HepG2 (cell line): ENCODE results near the gene LRP10. TPM values are rescaled to one million over a fixed set of nuclear protein-coding genes. Genes with fewer than 3 reads are reported as not detected.

Experiments used
- ADNP ChIP-seq: sonication (generic); formaldehyde crosslinking; IDR thresholded peaks from 2 replicates; pipeline ENCODE4 v1.4.0; 2020; ENCODE audit warnings: missing genetic modification reagents
- BRCA1 ChIP-seq: sonication (generic); formaldehyde crosslinking; IDR thresholded peaks from 2 replicates; pipeline ENCODE4 v1.4.0; 2020; ENCODE audit warnings: missing genetic modification reagents
- CEBPG ChIP-seq: IDR thresholded peaks from 2 replicates; pipeline ENCODE4 v1.6.1; 2016
- FIP1L1 ChIP-seq: fragments of 200-400 bp; formaldehyde crosslinking; IDR thresholded peaks from 2 replicates; pipeline ENCODE4 v1.6.1; 2018; ENCODE audit warnings: low read depth, mild to moderate bottlenecking, low read length, moderate library complexity, borderline replicate concordance; ENCODE audit not compliant: insufficient read depth
- FOXP1 ChIP-seq, 2 experiments: fragments of 450-650 bp in 1 of 2; IDR thresholded peaks; 2 replicates each; pipeline ENCODE4 v1.6.1; 2017 to 2018; ENCODE audit warnings: antibody characterized with exemption in 1 of 2
- HNRNPUL1 ChIP-seq: fragments of 200-400 bp; formaldehyde crosslinking; IDR thresholded peaks from 2 replicates; pipeline ENCODE4 v1.6.1; 2017; ENCODE audit warnings: low read depth, mild to moderate bottlenecking, low read length, moderate library complexity
- MIXL1 ChIP-seq: IDR thresholded peaks from 2 replicates; pipeline ENCODE4 v1.6.1; 2016
- MXI1 ChIP-seq: IDR thresholded peaks from 3 replicates; pipeline ENCODE4 v1.6.1; 2012; ENCODE audit warnings: low read depth, low read length, inconsistent platforms, borderline replicate concordance
- NFKBIZ ChIP-seq: IDR thresholded peaks from 2 replicates; pipeline ENCODE4 v1.6.1; 2018; ENCODE audit warnings: missing genetic modification reagents, missing compliant biosample characterization
- SIX1 ChIP-seq: sonication (generic); formaldehyde crosslinking; IDR thresholded peaks from 2 replicates; pipeline ENCODE4 v1.4.0; 2020; ENCODE audit warnings: missing genetic modification reagents, borderline replicate concordance
- TAF15 ChIP-seq: fragments of 200-400 bp; formaldehyde crosslinking; IDR thresholded peaks from one replicate; pipeline ENCODE4 v1.6.1; 2018; ENCODE audit warnings: mild to moderate bottlenecking, low read depth, low read length; ENCODE audit not compliant: poor library complexity, severe bottlenecking
- YEATS4 ChIP-seq: sonication (generic); formaldehyde crosslinking; IDR thresholded peaks from 2 replicates; pipeline ENCODE4 v1.4.0; 2020; ENCODE audit warnings: missing genetic modification reagents, borderline replicate concordance
- ZNF20 ChIP-seq: sonication (generic); formaldehyde crosslinking; IDR thresholded peaks from 2 replicates; pipeline ENCODE4 v1.4.0; 2020; ENCODE audit warnings: mild to moderate bottlenecking, moderate library complexity, missing genetic modification reagents
- ZNF30 ChIP-seq: sonication (generic); formaldehyde crosslinking; IDR thresholded peaks from 2 replicates; pipeline ENCODE4 v1.5.0; 2020; ENCODE audit warnings: mild to moderate bottlenecking, missing genetic modification reagents
- ZNF329 ChIP-seq: sonication (generic); formaldehyde crosslinking; IDR thresholded peaks from 2 replicates; pipeline ENCODE4 v1.9.0; 2021; ENCODE audit warnings: low read depth, mild to moderate bottlenecking, missing genetic modification reagents
- ZNF34 ChIP-seq: sonication (generic); formaldehyde crosslinking; IDR thresholded peaks from 2 replicates; pipeline ENCODE4 v1.4.0; 2020; ENCODE audit warnings: mild to moderate bottlenecking, missing genetic modification reagents, borderline replicate concordance
- polyA plus RNA-seq, 8 experiments: library from polyadenylated mRNA; depleted of rRNA in 3 of 8; stranded (reverse) in 7 of 8; unstranded in 1 of 8; fragments of >200 nt; fragmentation: Illumina TruSeq in 4 of 8; extraction: Trizol in 4 of 8; gene quantifications; 2 replicates each; pipeline versions ENCODE4 v1.2.1 to v1.2.3, GENCODE V29; 2011 to 2016; ENCODE audit warnings: low read depth in 4 of 8, missing spikeins in 1 of 8, mixed read lengths in 1 of 8; ENCODE audit not compliant: insufficient read depth in 1 of 8
- total RNA-seq, 5 experiments: library from RNA; depleted of rRNA; stranded (reverse); fragments of >200 nt; fragmentation: Illumina TruSeq; extraction: Trizol; gene quantifications; 2 replicates each; pipeline ENCODE4 v1.2.3, GENCODE V29; 2016; ENCODE audit warnings: low read depth in 1 of 5
- TF ChIP-seq, protein P1 (sequence below): sonication (generic); formaldehyde crosslinking; IDR thresholded peaks from 2 replicates; pipeline ENCODE4; 2020; ENCODE audit warnings: missing genetic modification reagents, mild to moderate bottlenecking, borderline replicate concordance
- TF ChIP-seq, protein P2 (sequence below), 2 experiments: fragments of 450-650 bp in 1 of 2; sonication (generic) in 1 of 2; formaldehyde crosslinking; IDR thresholded peaks; 2 replicates each; pipeline versions ENCODE4 v1.5.0 to v1.8.0; 2020 to 2022; ENCODE audit warnings: mild to moderate bottlenecking in 1 of 2, missing genetic modification reagents in 1 of 2
- TF ChIP-seq, protein P3 (sequence below): sonication (generic); formaldehyde crosslinking; conservative IDR thresholded peaks from 2 replicates; pipeline ENCODE4 v1.4.0; 2020; ENCODE audit warnings: missing genetic modification reagents
- TF ChIP-seq, protein P4 (sequence below): sonication (generic); formaldehyde crosslinking; IDR thresholded peaks from 2 replicates; pipeline ENCODE4 v1.5.1; 2020; ENCODE audit warnings: mild to moderate bottlenecking, missing genetic modification reagents
- TF ChIP-seq, protein P5 (sequence below): sonication (generic); formaldehyde crosslinking; IDR thresholded peaks from 2 replicates; pipeline ENCODE4 v1.8.1; 2023; ENCODE audit warnings: missing genetic modification reagents, mild to moderate bottlenecking, borderline replicate concordance

The LRP10 gene
- total and polyA plus RNA-seq, 2 of the 13 experiments (the other 11 are each of a cell fraction or from before 2014, with no cell fraction given) = 16.9 to 45.2 TPM

DNA sequence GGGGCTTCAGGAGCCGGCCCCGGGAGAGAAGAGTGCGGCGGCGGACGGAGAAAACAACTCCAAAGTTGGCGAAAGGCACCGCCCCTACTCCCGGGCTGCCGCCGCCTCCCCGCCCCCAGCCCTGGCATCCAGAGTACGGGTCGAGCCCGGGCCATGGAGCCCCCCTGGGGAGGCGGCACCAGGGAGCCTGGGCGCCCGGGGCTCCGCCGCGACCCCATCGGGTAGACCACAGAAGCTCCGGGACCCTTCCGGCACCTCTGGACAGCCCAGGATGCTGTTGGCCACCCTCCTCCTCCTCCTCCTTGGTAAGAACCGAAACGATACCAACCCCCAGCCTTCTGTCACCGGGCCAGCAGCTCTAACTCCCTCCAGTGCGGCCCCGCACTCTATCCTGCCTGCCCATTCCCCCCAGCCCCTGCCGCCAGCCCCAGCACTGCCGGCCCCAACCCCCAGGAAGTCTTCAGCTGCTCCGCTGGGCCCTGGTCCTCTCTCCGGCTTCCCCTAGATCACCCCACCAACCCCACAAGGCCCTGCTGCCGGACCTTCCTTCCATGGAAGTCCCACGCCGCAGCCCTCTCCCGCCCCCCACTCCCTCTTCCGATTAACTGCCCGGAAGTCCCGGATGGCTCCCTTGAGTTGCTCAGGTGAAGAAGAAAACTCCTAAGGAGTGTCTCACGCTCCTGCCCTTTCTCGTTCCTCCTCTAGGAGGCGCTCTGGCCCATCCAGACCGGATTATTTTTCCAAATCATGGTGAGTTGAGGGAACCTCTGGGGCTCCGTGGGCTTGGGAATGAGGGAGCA, 693 bp downstream of the LRP10 start (continued):
- TF ChIP-seq FIP1L1 (no peak), ZNF329 (CRISPR knock-in tag) (0 out of 2 replicates have a peak, but pooled peaks have one; percentile 42), YEATS4 (no peak), BRCA1 (CRISPR knock-in tag) (0 out of 2 replicates have a peak, but pooled peaks have one; percentile 38), HNRNPUL1 (no peak), ADNP (CRISPR knock-in tag) (no peak), FOXP1 (IDR thresholded peaks at IDR 0.05) (no peak), FOXP1 (CRISPR knock-in tag; IDR thresholded peaks at IDR 0.05) (peak; percentile 25; the same call in 1 of the 2 replicates), ZNF30 (CRISPR knock-in tag) (no peak), NFKBIZ (CRISPR knock-in tag) (peak; percentile 16; the same call in 1 of the 2 replicates), SIX1 (peak; percentile 37; the same call in 1 of the 2 replicates), ZNF34 (no peak), ZNF20 (CRISPR knock-in tag) (no peak; the same call in 1 of the 2 replicates), CEBPG (CRISPR knock-in tag) (peak; percentile 42; the same call in 1 of the 2 replicates), TAF15 (peak; percentile 16), MXI1 (peak; percentile 36; the same call in 1 of the 3 replicates), MIXL1 (CRISPR knock-in tag) (peak; percentile 48; the same call in 1 of the 2 replicates)
- TF ChIP-seq, protein P1, sequence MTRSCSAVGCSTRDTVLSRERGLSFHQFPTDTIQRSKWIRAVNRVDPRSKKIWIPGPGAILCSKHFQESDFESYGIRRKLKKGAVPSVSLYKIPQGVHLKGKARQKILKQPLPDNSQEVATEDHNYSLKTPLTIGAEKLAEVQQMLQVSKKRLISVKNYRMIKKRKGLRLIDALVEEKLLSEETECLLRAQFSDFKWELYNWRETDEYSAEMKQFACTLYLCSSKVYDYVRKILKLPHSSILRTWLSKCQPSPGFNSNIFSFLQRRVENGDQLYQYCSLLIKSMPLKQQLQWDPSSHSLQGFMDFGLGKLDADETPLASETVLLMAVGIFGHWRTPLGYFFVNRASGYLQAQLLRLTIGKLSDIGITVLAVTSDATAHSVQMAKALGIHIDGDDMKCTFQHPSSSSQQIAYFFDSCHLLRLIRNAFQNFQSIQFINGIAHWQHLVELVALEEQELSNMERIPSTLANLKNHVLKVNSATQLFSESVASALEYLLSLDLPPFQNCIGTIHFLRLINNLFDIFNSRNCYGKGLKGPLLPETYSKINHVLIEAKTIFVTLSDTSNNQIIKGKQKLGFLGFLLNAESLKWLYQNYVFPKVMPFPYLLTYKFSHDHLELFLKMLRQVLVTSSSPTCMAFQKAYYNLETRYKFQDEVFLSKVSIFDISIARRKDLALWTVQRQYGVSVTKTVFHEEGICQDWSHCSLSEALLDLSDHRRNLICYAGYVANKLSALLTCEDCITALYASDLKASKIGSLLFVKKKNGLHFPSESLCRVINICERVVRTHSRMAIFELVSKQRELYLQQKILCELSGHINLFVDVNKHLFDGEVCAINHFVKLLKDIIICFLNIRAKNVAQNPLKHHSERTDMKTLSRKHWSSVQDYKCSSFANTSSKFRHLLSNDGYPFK = no peak; the same call in 1 of the 2 replicates
- TF ChIP-seq, protein P2, sequence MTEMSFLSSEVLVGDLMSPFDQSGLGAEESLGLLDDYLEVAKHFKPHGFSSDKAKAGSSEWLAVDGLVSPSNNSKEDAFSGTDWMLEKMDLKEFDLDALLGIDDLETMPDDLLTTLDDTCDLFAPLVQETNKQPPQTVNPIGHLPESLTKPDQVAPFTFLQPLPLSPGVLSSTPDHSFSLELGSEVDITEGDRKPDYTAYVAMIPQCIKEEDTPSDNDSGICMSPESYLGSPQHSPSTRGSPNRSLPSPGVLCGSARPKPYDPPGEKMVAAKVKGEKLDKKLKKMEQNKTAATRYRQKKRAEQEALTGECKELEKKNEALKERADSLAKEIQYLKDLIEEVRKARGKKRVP (CRISPR knock-in tag; IDR thresholded peaks at IDR 0.05) = peak in 1 of 2 experiments; percentile 51; a peak in 1 of 4 replicates
- TF ChIP-seq, protein P3, sequence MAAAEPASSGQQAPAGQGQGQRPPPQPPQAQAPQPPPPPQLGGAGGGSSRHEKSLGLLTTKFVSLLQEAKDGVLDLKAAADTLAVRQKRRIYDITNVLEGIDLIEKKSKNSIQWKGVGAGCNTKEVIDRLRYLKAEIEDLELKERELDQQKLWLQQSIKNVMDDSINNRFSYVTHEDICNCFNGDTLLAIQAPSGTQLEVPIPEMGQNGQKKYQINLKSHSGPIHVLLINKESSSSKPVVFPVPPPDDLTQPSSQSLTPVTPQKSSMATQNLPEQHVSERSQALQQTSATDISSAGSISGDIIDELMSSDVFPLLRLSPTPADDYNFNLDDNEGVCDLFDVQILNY (CRISPR knock-in tag) = no peak
- TF ChIP-seq, protein P4, sequence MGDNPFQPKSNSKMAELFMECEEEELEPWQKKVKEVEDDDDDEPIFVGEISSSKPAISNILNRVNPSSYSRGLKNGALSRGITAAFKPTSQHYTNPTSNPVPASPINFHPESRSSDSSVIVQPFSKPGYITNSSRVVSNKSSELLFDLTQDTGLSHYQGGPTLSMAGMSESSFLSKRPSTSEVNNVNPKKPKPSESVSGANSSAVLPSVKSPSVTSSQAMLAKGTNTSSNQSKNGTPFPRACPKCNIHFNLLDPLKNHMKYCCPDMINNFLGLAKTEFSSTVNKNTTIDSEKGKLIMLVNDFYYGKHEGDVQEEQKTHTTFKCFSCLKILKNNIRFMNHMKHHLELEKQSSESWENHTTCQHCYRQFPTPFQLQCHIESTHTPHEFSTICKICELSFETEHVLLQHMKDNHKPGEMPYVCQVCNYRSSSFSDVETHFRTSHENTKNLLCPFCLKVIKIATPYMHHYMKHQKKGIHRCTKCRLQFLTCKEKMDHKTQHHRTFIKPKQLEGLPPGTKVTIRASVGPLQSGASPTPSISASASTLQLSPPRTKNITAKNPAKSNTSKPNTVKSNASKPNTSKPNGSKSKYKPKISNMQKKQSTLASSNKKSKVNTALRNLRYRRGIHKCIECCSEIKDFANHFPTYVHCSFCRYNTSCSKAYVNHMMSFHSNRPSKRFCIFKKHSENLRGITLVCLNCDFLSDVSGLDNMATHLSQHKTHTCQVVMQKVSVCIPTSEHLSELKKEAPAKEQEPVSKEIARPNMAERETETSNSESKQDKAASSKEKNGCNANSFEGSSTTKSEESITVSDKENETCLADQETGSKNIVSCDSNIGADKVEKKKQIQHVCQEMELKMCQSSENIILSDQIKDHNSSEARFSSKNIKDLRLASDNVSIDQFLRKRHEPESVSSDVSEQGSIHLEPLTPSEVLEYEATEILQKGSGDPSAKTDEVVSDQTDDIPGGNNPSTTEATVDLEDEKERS (CRISPR knock-in tag) = no peak
- TF ChIP-seq, protein P5, sequence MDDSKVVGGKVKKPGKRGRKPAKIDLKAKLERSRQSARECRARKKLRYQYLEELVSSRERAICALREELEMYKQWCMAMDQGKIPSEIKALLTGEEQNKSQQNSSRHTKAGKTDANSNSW (CRISPR knock-in tag) = no peak; the same call in 1 of the 2 replicates
